NCI-H1092 (cell line): Measurements from ENCODE around the gene SMYD3.
"Not testable (repeated sequence)": the region's sequence is repeated elsewhere in the genome, so short reads cannot be mapped to it uniquely, and the experiment has no call there.

Source experiments
- DNase-seq: peaks from one replicate; lab custom pipeline; 2025; lab: John Stamatoyannopoulos, UW

SMYD3 gene

DNA sequence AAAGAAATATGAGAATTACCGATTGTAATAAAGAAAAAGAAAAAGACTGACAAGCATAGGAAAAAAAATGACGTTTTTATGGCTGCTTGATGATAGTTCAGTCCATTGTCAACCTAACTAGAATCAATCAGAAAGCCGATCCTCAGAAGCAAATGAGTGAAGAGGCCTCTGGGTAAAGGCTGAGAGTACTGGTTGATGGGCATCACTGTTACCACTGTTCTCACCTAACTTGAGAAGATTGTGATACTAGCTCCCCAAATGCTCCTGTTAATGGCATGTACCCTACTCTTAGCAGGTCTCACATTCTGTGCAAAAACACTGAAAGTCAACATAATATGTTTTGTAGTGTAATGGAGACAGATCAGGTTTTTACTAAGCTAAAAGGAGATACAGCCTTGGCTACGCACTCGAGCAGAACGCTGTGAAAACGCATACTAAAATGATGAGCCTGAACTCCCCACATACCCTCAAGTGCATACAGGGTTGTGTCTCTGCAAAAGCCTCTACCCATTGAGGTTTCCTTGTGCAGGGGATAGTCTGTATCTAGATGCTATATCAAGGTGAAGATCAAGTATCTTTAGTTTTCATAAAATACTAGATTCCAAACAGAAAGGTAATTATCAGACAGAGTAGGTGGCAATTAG lies 554.6 kb downstream of the SMYD3 start:
- DNase-seq, result no peak

DNA sequence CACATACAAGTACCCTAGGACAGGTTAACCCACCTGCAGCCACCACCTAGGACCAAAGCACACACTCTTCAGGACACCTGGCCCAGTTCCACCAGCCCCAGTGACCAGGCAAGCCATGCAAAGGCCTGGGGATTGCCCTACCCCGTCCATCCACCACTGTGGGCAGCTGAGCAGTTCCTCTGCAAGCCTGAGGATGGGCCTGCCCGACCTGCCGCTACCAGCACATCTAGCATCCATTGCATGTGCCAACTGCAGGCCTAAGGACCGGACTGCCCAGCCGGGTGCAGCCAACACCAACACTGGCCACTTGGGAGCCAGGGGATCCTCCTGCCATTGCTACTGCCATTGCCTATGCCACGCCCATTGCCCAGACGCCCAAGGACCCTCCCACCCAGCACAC lies 558.3 kb downstream of the SMYD3 start:
- no peak for DNase-seq

DNA sequence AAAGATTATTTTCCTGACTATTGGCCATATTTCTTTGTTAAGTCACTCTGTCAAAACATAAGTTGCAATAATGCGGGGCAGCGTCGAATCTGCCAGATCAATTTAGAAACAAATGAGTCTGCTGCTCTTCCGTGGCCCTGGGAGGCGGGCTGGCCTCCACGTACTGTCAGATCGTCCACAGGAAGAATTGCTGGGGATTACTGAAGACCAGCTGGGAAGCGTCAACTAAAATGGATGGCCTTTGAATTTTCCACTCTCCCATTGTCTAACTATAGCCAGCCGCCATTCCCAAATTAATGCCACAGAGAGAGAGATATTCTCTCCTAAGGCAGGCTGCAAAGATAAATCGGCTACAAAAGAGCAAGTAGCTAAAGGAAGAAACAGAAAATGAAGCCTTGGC lies 560.2 kb downstream of the SMYD3 start:
- no peak for DNase-seq

DNA sequence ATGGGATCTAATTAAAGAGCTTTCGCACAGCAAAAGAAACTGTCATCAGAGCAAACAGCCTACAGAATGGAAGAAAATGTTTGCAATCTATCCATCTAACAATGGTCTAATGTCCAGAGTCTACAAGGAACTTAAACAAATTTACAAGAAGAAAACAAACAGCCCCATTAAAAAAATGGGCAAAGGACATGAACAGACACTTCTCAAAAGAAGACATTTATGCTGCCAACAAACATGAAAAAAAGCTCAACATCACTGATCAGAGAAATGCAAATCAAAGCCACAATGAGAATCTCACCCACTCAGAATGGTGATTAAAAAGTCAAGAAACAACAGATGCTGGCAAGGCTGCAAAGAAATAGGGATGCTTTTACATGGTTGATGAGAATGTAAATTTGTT lies 561.9 kb downstream of the SMYD3 start:
- not testable (repeated sequence) for DNase-seq

DNA sequence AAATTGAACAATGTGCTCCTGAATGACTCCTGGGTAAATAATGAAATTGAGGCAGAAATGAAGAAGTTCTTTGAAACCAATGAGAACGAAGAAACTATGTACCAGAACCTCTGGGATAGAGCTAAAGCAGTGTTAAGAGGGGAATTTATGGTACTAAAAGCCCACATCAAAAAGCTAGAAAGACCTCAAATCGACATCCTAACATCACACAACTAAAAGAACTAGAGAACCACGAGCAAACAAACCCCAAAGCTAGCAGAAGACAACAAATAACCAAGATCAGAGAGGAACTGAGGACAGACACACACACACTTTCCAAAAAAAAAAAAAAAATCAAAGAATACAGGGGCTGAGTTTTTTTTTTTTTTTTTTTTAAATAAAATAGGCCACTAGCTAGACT lies 564.2 kb downstream of the SMYD3 start:
- DNase-seq, result no peak

DNA sequence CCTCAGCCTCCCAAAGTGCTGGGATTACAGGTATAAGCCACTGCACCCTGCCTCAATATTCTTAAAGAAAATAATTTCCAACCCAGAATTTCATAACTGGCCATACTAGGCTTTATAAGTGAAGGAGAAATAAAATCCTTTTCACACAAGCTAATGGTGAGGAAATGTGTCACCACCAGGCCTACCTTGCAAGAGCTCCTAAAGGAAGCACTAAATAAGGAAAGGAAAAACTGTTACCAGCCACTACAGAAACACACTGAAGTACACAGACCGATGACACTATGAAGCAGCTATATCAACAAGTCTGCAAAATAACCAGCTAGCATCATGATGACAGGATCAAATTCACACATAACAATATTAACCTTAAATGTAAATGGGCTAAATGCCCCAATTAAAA lies 565.3 kb downstream of the SMYD3 start:
- not testable (repeated sequence) for DNase-seq

DNA sequence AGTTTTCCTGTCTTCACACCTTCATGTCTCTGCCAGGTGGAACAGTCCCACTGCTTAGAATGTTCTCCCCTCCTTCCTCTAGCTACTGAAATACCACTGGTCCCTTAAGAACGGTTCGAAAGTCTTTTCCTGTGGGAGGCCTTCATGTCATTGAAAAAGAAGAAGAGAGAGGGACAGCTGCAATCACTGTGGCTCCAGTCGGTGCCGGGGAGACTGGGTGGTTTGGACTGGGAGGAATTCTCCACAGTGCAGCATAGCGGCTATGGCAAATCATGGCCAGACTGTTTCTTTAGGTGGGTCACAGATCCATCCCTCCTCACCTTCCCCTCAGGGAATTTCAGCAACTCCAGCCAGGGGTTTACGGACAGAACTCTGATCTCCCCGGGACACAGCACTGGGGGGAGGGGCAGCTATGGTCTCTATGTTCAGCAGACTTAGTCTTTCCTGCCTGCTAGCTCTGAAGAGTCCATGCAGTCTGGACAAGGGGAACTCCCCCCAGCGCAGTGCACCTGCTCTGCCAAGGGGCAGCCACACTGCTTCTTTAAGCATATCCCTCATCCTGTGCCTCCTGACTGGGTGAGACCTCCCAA lies 567.2 kb downstream of the SMYD3 start:
- DNase-seq, result no peak

DNA sequence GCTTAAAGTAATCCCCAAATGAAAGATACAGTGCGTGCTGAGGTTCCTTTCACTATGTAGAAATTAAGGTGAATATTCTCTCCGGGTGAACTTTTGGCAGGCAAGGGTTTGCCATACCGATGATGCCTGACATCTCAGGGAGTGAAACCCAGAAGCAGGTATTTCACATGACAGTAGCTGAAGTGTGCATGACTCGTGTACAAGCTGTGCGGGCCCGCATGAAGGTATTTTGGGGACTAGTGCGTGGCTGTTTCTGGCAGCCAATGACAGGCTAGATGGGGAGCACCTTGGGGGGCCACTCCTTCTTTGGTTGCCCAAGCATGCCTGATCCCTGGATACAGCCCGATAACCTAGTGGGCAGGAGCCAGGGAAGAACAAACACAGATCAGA lies 569.0 kb downstream of the SMYD3 start:
- no peak for DNase-seq

DNA sequence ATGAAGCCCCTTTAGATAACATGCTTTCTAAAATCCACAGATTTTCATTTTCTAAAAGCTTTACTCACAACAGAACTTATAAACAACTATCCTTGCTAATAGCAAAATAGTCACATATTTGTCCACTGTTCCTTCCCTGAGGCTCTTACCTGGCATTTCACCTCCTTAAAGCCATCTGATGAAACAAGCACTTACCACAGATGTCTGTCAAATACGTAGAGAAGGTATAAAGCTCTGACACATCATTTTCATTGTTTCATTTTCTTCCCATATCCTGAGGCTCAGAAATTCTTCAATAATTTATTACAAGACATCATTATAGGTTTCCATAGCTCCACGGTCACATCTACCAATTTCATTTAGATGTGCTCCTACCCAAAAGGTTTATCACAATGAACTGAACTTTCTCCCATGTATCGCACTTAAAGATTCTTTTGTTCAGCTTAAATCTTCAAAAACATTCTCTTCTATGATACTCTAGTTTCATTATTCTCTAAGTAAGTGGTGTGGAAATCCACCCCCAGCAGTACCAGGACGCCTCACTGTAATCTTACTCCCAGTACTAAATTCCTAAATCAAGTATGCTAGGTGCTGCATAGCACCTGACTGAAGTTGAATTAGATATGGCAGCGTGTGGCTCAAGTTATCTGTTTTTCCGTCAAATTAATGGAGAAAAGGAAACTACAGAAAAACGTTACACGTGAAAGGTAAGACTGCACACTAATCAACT lies 569.6 kb downstream of the SMYD3 start:
- no peak for DNase-seq

DNA sequence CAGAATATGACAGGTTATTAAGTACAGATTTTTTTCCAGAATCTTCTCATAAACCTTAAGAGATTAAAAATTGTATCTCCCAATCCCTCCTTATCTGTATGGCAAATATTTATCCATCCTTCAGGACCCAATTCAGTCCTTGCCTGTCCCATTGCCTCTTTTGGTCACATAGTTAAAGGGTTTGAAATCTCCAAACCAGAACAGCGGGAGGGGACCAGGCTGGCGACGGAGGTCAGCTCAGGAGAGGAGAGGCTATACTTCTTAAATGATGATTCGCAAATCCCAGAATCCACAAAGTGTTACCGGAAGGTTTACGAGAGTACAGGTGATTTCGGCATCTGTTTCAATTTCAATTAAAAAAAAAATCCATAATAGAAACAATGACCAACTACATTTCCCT lies 572.7 kb downstream of the SMYD3 start:
- no peak for DNase-seq

DNA sequence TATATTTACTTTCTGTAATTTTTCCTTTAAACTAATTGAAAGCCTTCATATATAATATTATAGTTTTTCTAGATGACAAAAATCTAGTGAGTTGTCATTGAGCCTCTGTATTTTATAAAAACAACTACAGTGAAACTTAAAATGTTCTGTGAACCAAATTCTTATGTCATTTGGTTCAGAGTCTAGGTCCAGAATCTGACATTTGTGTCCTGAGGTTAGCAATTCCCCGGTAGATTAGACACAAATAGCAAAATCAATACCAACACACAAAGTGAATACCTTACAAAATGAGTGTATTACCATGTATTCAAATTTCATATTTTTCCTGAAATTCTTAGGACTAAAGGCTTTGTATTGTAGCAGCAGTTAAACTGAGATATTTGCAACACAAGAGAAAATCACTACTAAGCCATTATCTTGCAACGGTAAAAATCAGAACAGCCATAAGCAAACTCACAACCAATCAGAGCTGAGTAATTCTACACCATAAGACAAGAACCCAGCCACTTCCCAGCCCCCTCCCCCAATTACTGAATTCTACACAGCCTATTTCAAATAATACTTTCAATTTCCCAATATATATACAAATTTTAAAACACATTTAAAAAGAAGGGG lies 573.5 kb downstream of the SMYD3 start:
- DNase-seq, result no peak

DNA sequence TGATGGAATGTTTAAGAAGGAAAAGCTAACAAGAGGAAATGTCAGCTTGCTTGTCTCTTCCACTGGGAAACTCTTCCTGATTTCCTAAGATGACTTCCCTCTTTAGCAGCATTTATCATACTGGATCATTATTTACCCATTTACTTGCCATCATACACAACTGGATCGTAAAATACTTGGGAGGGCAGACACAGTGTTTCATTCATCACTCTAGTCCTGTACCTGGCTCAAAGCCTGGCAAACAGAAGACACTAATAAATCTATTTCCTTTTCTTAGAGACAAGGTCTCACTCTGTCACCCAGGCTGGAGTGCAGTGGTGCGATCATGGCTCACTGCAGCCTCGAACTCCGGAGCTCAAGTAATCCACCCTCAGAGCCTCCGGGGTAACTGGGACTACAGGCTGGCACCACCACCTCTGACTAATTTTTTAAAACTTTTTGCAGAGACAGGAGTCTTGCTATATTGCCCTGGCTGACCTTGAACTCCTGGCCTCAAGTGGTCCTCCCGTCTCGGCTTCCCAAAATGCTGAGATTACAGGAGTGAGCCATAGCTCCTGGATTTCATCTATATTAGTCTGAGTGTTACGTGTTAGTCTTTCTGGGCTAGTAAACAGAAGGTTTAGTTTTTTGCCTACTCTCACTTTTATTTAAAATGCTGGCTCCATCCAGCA lies 574.6 kb downstream of the SMYD3 start:
- DNase-seq, result no peak

DNA sequence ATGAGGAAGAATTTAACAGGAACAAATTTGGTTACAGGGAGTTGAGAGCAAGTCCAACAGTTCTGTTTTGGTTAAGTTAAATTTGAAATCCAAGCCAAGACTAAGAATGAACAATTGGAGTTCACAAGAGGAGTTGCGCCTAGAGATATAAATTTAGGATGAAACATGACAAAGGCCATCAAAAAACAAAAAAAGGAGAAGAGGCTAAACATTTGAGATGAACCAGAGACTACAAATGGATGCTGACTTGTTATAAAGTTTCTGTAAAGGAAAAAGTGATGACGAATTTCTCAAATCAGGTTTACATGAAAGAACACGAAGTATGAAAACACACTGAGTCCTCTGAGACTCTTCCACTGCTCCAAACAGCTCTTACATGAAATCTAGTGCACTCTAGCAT lies 575.6 kb downstream of the SMYD3 start:
- DNase-seq, result no peak

DNA sequence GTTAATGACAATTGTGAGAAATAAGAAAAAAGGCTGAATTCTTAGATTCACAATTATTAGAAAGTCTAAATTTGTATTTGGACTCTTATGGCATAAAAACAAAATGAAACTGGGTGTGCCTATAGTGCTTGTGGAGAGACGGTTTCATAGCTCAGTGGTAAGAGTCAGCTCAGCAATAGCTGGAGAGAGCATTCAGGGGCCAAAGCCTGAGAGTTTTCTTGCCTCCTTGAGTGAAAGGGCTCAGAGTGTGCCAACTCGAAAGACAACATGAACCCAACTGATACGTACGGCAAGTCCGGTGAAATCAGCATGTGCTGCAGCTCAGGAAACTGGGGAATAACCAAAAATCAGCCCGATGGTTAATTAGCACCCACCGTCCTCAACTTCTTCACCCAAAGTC lies 577.9 kb downstream of the SMYD3 start:
- DNase-seq, result no peak

DNA sequence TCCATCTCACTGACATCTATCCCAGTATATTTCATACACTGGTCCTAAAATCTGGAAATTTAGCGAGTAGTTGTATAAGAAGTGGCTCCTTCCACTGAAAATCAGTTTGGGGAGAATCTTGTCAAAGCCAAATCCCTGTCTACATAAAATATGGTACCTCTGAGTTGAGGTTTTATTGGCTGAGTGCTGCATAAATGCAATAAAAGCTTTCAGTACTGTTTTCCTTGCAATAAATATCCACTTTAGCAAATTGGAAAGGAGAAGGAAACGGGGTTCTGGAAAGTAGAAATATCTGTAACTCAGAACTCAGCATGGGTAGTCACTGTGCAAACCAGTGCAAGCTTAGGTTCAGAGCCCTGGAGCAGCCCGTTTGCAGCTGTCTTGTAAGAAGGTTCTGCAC lies 580.2 kb downstream of the SMYD3 start:
- no peak for DNase-seq

DNA sequence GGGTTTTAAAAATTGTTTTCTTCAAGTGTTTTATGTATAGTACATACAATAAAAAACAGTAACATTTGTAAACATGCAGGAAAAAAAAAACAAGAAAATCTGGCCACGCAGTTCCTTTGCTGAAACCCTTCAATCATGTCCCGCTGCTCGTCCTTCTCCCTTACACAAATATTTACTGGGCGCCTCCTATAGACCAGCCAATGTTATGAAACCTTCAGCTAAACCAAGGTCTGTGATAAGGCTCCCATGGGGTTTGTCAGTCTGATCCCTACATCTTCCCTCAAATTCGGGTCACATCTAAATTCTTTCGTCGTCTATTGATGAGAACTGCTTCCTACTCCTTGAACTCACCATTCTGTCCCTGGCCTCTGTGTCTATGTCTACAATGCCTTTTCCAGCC lies 583.9 kb downstream of the SMYD3 start:
- DNase-seq, result no peak

DNA sequence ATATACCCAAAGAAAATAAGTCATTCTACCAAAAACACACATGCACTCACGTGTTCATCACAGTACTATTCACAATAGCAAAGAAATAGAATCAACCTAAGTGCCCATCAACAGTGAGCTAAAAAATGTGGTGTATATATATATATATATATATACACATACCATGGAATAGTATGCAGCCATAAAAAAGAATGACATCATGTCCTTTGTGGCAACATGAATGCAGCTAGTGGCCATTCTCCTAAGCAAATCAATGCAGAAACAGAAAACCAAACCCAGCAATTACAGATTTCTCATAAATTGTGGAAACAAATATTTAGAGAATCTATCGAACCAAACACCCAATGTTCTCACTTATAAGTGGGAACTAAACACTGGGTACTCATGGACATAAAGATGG lies 585.7 kb downstream of the SMYD3 start:
- no peak for DNase-seq

DNA sequence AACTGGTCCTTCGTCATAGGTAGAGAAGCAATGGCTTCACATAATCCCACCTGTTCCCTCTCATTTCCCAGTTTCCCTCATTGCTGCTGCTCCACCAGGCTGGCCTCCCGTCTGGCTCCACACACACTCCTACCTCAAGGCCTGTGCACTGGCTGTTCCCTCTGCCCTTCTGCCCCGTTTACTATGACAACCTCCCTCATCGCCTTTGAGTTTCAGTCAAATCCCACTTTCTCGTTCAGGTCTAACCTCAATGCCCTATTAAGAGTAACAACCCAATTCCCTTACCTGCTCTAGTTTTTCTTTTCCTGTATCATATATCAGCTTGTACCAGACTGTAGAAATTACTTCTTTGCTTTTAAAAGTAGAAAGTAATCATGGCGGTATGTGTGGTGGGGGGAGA lies 589.7 kb downstream of the SMYD3 start:
- DNase-seq, result no peak

DNA sequence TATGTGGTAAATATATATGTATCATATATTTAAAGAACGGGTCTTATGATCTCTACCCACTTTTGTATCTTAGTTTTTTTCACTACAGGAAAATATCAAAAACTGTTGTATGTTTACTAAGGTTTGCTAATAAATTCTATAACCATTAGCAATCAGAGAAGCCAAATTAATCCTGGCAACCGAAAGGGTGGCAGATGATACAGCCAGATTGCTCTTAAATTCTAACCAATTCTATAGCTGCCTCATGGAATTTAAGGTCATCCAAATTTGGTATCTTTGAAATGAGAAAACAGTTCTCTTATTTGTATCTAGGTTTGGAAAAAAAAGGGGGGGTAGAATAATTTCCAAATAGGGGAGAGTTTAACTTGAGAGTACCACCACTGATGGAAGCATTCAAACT lies 591.2 kb downstream of the SMYD3 start:
- no peak for DNase-seq

DNA sequence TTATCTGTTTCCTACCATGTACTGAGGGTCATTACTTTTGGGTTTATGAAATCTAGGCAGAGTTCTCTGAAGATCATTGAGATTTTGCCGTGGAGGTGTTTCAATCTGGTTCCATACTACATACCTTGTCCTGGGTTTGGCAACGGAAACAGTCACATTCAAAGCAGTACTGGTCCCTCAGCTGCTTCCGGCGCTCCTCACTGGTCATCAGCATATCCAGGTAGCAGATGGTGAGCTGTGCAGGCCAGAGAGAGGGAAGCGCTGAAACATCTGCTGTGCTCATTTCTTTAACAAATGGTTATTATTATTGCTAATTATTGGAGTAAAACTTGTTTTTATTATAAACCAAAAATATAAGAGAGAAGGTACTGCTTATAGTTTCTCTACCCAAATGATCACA lies 591.7 kb downstream of the SMYD3 start:
- no peak for DNase-seq

DNA sequence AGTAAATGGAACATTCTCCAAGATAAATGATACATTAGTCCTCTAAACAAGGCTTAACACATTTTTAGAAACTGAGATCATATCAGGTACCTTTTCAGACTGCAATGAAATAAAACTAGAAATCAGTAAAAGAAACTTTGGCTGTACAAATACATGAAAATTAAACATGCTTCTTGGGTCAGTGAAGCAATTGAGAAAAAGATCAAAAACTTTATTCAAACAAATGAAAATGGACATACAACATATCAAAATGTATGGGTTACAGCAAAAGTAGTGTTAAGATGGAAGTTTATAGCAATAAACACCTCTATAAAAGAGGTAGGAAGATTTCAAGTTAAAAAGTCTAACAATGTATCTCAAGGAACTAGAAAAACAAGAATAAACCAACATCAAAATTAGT lies 598.5 kb downstream of the SMYD3 start:
- DNase-seq, result no peak

DNA sequence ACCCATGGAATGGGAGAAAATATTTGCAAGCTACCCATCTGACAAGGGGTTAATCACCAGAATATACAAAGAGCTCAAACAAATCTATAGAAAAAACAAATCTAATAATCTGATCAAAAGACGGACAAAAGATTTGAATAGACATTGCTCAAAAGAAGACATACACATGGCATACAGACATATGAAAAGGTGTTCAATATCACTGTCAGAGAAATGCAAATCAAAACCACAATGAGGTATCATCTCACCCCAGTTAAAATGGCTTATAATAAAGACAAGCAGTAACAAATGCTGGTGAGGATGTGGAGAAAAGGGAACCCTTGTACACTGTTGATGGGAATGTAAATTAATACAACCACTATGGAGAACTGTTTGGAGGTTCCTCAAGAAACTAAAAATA lies 600.9 kb downstream of the SMYD3 start:
- DNase-seq, result no peak

DNA sequence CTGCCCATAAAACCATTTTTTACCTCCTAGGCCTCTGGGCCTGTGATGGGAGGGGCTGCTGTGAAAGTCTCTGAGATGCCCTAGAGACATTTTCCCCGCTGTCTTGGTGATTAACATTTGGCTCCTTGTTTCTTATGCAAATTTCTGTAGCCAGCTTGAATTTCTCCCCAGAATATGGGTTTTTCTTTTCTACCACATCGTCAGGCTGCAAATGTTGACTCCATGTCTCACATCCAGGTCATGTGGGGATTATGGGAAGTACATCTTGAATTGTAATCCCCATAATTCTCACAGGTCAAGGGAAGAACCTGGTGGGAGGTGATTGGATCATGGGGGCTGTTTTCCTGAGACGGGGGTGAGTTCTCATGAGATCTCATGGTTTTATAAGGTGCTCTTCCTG lies 603.2 kb downstream of the SMYD3 start:
- DNase-seq, result no peak
